Erythroblast (primary cell): Measurements from ENCODE around the gene NF1.

Experiments used
- GATA1 ChIP-seq: IDR thresholded peaks from 2 replicates; pipeline ENCODE4 v1.6.1; 2011; ENCODE audit warnings: low read depth, mild to moderate bottlenecking, control low read depth, low read length, moderate library complexity
- POLR2A ChIP-seq: IDR thresholded peaks from 2 replicates; pipeline ENCODE4 v1.6.1; 2011; ENCODE audit warnings: mild to moderate bottlenecking, low read length

- TF ChIP-seq POLR2A = no peak
- no peak for TF ChIP-seq GATA1
These were observed 214.8 kb downstream of the NF1 start for GRCh38 chr17:31309556-31309955.
